NCI-H2196 (cell line): Measurements from ENCODE around the gene CYB5A.
"Not testable (repeated sequence)": the region's sequence is repeated elsewhere in the genome, so short reads cannot be mapped to it uniquely, and the experiment has no call there.

Experiments used
- DNase-seq: peaks from one replicate; lab custom pipeline; 2025; ENCODE audit not compliant: unreplicated experiment; lab: John Stamatoyannopoulos, UW

Gene CYB5A

GRCh38 chr18:74299162-74299561 is 7.4 kb upstream of the CYB5A start:
- DNase-seq: no peak

DNA sequence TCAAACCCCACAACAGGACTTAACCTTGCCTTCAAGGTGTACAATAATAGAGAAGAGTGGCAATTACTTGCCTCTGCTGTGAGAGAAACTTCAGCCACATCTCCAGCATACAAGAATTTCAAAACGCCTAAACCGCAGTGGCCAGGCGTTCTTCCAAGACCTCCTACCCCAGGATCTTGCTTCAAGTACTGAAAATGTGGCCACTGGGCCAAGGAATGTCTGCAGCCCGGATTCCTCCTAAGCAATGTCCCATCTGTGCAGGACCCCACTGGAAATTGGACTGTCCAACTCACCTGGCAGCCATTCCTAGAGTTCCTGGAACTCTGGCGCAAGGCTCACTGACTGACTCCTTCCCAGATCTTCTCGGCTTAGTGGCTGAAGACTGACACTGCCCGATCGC is 2.8 kb upstream of the CYB5A start:
- no peak for DNase-seq

- DNase-seq: not testable (repeated sequence)
Observed at GRCh38 chr18:74292982-74293381, 1.2 kb upstream of the CYB5A start.

DNA sequence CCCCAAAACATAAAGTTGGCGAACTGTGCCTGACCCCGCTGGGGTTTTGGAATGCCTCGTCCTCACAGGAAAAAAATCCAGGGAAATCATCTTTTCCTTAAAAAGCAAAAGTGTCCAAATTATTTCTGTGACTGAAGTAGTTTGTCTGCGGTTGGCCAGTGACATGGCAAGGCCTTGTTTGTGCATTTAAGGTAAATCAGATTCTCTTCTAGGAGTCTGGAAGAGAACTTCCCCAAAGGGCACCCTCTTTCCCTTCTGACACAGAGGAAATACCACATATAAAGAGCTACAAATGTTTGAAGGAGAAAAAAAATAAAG is 737 bp upstream of the CYB5A start:
- DNase-seq: no peak

GRCh38 chr18:74291472-74291770 is 342 bp downstream of the CYB5A start:
- no peak for DNase-seq

- peak; percentile 73 for DNase-seq
Observed at GRCh38 chr18:74290794-74291471, 830 bp downstream of the CYB5A start.

GRCh38 chr18:74290021-74290420 is 1.7 kb downstream of the CYB5A start:
- DNase-seq: no peak

DNA sequence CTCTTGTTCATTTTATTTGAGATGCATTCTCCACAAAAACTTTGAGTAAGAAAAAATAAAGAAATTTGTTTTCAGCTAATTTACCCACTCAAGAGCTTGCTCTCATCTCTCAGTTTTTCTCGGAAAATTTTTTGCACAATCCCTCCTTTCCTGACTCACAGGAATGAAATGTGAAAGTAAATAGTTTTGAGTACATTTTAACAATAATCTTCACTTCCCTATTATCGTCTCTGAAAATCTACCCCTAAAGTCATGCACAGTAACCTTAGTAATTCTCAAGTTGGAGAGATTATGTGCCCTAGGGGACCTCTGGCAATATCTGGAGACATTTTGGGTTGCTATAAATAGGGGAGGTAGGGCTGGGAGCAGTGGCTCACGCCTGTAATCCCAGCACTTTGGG is 2.6 kb downstream of the CYB5A start:
- no peak for DNase-seq

DNA sequence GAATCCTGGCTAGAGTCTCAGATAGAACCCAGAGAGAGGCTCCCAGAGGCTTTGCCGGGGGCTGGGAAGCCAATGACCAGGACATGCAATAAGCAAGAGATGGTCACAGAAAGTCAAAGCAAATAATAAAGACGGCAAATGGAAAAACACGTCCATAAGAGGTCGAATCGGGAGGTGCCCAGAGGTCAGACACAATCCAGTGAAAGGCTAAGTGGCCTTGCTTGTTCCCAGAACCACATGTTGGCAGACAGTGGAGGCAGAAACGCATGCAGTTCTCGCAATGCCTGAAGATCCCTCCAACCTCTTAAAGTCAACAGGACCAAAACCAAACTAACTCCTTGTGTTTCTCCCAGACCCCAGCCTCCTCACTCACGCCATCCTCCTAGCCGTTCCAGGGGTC is 3.0 kb downstream of the CYB5A start:
- DNase-seq: no peak

DNA sequence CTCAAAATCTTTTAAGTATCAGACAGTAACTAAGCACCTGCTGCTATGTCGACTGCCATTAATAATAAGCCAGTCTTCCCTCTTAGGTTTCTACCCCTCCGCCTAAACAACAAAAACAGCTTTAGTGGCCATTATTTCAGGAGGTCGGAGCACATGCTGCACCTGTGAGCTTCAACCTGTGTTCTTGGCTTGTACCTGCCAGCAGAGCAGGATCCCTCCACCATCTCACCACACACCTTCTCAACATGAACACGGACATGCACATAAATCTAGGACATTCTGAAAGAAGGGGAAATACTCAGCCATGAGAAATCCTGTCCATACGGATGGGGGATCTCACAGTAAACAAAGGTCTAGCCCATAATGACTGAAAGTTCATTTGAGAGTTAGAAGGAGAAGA is 3.7 kb downstream of the CYB5A start:
- no peak for DNase-seq

GRCh38 chr18:74286856-74287255 is 4.9 kb downstream of the CYB5A start:
- no peak for DNase-seq

GRCh38 chr18:74286106-74286855 is 5.5 kb downstream of the CYB5A start:
- no peak for DNase-seq

DNA sequence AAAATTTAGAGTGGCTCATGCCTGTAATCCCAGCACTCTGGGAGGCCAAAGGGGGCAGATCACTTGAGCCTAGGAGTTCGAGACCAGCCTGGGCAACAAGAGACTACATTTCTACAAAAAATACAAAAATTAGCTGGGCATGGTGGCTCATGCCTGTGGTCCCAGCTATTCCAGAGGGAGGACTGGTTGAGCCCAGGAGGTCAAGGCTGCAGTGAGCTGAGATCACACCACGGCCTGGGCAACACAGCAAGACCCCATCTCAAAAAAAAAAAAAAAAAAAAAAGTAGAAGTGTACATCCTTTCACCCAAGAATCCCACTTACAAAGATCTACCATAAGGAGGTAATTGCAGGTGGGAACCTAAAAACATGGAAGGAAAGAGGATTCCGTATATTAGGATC is 6.2 kb downstream of the CYB5A start:
- DNase-seq: not testable (repeated sequence)

DNA sequence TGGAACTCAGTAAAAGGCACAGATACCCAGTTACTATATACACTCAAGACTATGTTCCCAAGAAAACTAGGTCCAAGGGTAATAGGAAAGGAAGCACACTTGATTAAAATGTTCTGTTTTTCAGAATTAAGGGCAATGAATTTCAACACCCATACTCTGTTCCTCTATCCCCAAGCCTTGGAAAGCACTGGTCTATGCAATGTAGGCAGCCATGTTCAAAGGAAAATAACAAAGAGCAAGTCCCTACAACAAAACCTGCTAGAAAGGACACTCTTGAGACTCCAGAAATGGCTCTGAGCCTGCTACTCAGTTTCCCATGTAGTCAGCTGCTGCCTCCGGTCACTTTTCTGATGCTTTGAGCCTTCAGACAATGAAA is 6.8 kb downstream of the CYB5A start:
- DNase-seq: no peak

DNA sequence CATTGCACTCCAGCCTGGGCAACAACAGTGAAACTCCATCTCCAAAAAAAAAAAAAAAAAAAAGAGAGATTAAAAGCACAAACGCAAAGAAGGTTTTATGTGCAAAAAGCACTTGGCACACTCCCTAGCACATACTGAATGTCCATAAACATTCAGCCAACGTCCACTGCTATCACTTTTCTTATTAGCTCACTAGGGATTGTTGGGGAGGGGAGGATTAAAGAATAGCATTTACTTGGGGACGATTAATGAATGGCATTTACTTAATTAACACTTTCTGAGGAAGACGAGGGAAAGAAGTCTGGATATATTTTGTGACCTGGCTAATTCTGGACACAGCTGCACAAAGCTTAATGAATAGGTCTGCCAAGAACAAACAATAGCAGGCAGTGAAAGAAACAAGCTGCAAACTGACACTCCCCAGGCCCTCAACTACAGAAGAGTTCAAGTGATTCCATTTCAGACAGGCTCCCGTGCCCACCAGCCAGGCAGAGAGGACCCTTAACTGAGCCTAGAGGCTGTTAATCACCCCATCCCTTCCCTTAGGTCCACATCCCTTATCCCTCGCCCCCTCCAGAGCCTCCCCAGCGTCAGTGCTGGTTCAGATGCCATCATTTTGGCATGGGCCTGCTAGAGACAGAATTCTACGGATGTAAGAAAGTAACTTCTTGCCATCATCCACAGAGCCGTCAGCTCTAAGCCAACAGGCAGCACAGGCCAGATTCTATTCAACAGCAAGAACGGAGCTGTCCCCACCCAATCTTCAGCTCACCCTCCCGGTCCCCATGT is 7.4 kb downstream of the CYB5A start:
- DNase-seq: peak; percentile 54

DNA sequence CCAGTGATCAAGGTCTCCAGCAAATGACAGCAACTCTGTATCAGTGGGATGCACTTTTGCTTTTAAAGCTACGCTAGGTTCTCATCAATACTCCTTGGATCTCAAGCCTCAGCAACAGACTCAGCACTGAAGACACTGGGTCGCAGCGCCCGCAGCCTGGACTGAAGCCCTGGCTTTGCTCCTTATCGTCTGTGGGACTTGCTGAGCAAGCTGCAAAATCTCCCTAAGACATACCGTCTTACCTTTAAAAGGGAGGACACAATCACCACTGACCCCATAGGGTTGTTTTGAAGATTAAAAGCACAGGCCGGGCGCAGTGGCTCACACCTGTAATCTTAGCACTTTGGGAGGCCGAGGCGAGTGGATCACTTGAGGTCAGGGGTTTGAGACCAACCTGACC is 8.1 kb downstream of the CYB5A start:
- no peak for DNase-seq

DNA sequence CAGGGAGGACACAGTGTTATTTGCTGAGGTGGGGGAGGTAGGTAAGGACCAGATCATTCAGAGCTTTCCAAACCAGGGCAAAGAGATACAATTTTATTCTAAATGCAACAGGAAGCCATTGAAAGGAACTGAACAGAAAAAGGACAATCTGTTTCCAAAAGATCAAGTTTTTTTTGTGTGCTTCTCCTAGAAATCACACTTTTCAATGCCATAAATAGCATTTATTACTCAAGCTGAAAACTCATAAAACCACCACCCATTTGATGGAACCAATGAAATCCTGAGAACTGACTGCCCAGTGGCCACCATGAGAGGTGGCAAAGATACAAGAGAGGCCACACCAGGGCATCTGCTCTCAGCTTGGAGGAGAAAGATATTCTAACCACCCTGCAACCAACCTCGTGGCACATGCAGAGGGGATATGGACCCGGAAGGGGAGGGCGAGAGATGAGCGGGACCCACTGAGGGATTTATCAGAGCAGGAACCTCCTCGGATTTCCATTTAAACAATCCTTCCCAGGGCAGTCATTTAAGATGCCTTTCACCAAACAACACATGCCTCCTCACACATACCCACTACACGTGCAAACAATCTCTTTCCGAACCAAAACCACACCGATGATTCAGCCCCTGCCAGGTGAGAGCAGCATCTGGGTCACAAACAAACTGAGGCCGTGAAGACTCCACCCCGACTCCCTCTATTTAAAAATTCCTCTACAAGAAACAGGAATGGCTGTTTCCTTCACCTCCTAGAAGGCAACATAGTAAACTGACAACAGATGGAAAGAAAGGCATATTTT is 8.8 kb downstream of the CYB5A start:
- no peak for DNase-seq

DNA sequence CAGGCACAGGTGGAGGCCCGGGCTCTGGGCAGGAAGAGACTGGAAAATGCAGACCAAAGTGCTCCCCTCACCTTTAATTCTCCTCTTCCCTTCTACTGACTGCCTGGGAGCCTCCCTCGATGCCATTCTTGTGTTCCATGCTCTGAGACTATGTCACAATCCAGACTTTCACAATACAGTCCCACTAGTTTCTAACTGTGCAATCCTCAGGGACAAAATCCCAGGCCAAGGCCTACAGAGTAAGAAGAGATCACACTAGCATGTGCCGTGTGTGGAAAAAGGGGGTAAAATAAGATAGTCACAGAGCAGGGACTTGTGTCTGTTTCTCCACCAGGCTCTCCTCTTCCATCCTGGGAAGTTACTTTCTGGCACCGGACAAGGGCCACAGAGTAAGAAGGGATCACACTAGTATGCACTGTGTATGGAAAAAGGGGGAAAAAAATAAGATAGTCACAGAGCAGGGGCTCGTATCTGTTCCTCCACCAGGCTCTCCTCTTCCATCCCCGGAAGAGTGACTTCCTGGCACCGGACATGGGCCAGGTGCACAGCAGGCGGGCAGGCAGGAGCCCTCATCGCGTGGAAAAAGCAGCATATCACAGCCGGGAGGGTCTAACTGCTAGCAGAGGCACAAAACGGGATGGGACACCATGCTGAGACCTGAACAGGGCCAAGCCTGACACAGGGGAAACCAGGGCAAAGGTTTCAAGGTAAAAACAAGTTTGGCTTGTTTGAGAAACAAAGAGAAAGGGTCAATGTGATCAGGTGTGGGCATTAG is 9.6 kb downstream of the CYB5A start:
- DNase-seq: no peak

DNA sequence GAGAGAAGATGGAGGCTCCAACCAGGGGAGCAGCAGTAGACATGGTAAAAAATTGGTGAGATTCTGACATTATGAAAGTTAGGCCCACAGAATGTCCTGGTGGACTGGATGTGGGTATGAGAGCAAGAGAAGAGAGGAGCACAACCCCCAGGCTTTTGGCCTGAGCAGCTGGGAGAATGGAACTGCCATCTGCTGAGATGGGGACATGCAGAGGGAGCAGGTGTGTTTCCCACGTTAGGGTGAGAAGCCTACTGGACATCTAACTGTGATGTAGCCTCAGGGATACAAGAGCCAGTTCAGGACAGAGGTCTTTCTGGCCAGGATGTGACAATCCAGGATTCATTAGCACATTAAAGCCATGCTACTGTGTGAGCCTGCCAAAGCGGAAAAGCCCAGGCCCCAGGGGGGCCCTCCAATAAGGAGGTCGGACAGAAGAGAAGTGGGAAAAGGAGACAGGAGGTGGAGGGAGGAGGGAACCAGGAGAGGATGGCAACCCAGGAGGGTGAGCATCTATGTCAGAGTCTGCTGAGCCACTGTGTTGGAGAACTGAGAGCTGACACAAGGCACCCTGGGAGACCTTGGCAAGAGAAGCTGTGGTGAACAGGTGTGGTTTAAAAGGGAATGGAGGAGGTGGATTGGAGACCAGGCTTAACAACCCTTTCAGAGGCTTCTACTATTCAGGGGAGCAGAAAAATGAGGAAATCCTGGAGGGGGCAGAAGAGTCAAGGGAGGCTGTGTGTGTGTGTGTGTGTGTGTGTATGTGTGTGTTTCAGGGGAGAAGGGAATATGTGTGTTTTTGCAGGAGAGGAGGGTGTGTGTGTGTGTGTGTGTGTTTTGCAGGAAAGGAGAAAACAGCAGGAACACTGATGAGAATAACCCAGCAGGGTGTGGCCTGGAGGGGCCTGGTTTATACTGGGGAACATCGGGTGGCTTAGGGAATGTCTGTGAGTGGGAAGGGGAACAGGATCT is 10.5 kb downstream of the CYB5A start:
- peak; percentile 52 for DNase-seq

- no peak for DNase-seq
Observed at GRCh38 chr18:74278983-74279382, 12.8 kb downstream of the CYB5A start.
